ENCODE results near the gene MAP3K2. TPM values are rescaled to one million over a fixed set of nuclear protein-coding genes. Genes with fewer than 3 reads are reported as not detected.

The MAP3K2 gene
- total RNA-seq, 2 experiments from 2014 or later, result 103 to 105 TPM

DNA sequence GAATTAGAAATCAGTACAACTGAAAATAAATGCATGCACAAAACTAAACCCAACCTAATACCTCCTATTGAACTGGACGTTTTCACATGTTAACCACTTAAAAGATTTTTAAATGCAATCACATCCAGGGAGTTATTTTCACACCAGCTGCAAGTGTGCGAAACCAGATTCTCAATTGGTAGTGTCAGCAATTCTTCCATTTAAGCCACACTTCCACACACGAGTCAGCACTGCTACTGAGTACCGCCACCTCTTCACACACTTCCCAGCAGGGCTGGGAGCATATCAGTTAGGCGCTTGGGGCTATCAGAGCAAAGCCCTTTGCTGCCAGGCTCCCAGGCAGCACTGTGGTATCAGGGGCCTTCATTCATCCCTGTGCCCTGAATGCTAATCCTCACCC, 108.0 kb downstream of the MAP3K2 start:
- H3K4me1 ChIP-seq (ENCODE audit: insufficient read depth, low read length), result no peaks in the 10 kb centered on the region
- peaks cover 36% of the 10 kb centered on the region for H3K4me1 Mint-ChIP-seq (ENCODE audit: low read depth)

DNA sequence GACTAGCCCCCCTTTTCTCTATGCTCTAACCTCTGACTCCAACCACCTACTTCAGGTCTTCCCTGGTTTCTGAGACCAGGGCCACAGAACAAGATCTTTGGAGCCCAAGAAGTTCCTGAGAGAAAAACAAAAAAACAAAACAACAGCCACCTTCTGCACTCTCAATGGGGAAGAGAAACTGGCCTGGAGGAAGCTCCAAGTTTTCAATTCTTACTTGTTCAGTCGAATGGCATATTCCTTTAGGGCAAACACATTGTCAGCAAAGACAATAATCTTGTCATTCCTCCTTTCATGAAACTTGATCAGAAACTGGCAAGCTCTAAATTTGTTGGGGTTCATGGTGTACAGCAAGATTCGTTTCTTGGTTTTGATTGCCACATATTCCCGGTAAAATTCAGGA, 108.8 kb downstream of the MAP3K2 start:
- no peak for DNase-seq
- H3K4me1 Mint-ChIP-seq (ENCODE audit: low read depth), result peaks cover 31% of the 10 kb centered on the region
- no peak for ATAC-seq (ENCODE audit: poor library complexity)
- H3K27ac Mint-ChIP-seq, result no peak overlapping the region
- H3K27me3 Mint-ChIP-seq, result no peaks in the 10 kb centered on the region
- no peak overlapping the region for H3K4me3 ChIP-seq (ENCODE audit: low read length)
- H3K27ac ChIP-seq (ENCODE audit: low read depth in 1 of 2, low read length in 2 of 2), result no peak overlapping the region
- peaks cover 98% of the 10 kb centered on the region for H3K36me3 Mint-ChIP-seq (ENCODE audit: low read depth)
- no peaks in the 10 kb centered on the region for H3K9me3 ChIP-seq (ENCODE audit: control insufficient read depth in 1 of 2, insufficient read depth in 1 of 2, low read length in 2 of 2)
- H3K36me3 ChIP-seq (ENCODE audit: insufficient read depth, low read length), result peaks cover 92% of the 10 kb centered on the region
- ChIA-PET POLR2A (no interaction called here), CTCF (no interaction called here)
- H3K9me3 Mint-ChIP-seq, result no peaks in the 10 kb centered on the region
- H3K4me1 ChIP-seq (ENCODE audit: insufficient read depth, low read length), result no peaks in the 10 kb centered on the region
- H3K27me3 ChIP-seq (ENCODE audit: control insufficient read depth in 1 of 2, insufficient read depth in 2 of 2, low read length in 2 of 2), result no peaks in the 10 kb centered on the region
- TF ChIP-seq, protein P1, sequence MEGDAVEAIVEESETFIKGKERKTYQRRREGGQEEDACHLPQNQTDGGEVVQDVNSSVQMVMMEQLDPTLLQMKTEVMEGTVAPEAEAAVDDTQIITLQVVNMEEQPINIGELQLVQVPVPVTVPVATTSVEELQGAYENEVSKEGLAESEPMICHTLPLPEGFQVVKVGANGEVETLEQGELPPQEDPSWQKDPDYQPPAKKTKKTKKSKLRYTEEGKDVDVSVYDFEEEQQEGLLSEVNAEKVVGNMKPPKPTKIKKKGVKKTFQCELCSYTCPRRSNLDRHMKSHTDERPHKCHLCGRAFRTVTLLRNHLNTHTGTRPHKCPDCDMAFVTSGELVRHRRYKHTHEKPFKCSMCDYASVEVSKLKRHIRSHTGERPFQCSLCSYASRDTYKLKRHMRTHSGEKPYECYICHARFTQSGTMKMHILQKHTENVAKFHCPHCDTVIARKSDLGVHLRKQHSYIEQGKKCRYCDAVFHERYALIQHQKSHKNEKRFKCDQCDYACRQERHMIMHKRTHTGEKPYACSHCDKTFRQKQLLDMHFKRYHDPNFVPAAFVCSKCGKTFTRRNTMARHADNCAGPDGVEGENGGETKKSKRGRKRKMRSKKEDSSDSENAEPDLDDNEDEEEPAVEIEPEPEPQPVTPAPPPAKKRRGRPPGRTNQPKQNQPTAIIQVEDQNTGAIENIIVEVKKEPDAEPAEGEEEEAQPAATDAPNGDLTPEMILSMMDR (IDR thresholded peaks at IDR 0.05), result no peak
- no peak overlapping the region for H3K4me3 Mint-ChIP-seq
- intact Hi-C loops (cut with DNase I, micrococcal nuclease), result loop anchor here in 1 of 2 experiments (5.0 kb wide), 1 partner anchor 203 kb away; no protein-coding TSS in a partner anchor

More for the DNA sequence above, 108.0 kb downstream of the MAP3K2 start:
- no peak overlapping the region for H3K4me3 ChIP-seq (ENCODE audit: low read length)
- Mint-ChIP-seq H3K36me3 (ENCODE audit: low read depth) (peaks cover 100% of the 10 kb centered on the region), H3K27ac (no peak overlapping the region), H3K9me3 (no peaks in the 10 kb centered on the region), H3K4me3 (no peak overlapping the region), H3K27me3 (no peaks in the 10 kb centered on the region)
- TF ChIP-seq, protein P1 (IDR thresholded peaks at IDR 0.05), result no peak
- DNase-seq, result no peak
- CTCF ChIA-PET, result no interaction called here
- intact Hi-C loops (cut with DNase I, micrococcal nuclease), result loop anchor here in 1 of 2 experiments (5.0 kb wide), 1 partner anchor 203 kb away; no protein-coding TSS in a partner anchor
- no peaks in the 10 kb centered on the region for H3K9me3 ChIP-seq (ENCODE audit: control insufficient read depth in 1 of 2, insufficient read depth in 1 of 2, low read length in 2 of 2)
- H3K27ac ChIP-seq (ENCODE audit: low read depth in 1 of 2, low read length in 2 of 2), result no peak overlapping the region
- H3K36me3 ChIP-seq (ENCODE audit: insufficient read depth, low read length), result peaks cover 94% of the 10 kb centered on the region
- POLR2A ChIA-PET, result interaction anchor here (0.6 kb wide), 1 partner anchor 17 kb away, joined by 3 read pairs; no protein-coding TSS in a partner anchor
- H3K27me3 ChIP-seq (ENCODE audit: control insufficient read depth in 1 of 2, insufficient read depth in 2 of 2, low read length in 2 of 2), result no peaks in the 10 kb centered on the region
- no peak for ATAC-seq (ENCODE audit: poor library complexity)

DNA sequence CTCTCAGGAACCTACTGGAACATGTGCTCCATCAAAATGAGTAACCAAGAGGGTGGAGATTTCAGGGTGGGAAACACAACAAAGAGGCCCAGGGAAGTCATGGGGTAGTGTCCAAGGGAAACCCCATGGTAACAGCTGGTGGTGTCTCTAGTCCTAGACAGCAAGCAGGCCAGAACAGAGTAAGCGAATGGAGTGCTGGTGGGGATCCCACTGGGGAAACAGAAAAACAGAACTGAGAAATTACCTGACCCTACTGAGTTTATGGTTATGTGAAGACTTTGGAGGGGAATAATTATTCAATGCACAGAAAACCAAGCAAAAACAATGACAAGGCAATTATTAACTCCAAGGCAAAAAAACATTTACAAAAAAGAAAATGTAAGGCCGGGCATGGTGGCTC, 110.7 kb downstream of the MAP3K2 start:
- DNase-seq, result no peak
- ChIA-PET POLR2A (no interaction called here), CTCF (no interaction called here)
- H3K4me1 ChIP-seq (ENCODE audit: insufficient read depth, low read length), result no peaks in the 10 kb centered on the region
- Mint-ChIP-seq H3K27me3 (no peaks in the 10 kb centered on the region), H3K27ac (no peak overlapping the region), H3K4me3 (no peak overlapping the region), H3K4me1 (ENCODE audit: low read depth) (peaks cover 19% of the 10 kb centered on the region), H3K9me3 (no peaks in the 10 kb centered on the region), H3K36me3 (ENCODE audit: low read depth) (peaks cover 97% of the 10 kb centered on the region)
- no peaks in the 10 kb centered on the region for H3K9me3 ChIP-seq (ENCODE audit: control insufficient read depth in 1 of 2, insufficient read depth in 1 of 2, low read length in 2 of 2)
- no peak overlapping the region for H3K4me3 ChIP-seq (ENCODE audit: low read length)
- no peak for ATAC-seq (ENCODE audit: poor library complexity)
- TF ChIP-seq, protein P1 (IDR thresholded peaks at IDR 0.05), result no peak
- intact Hi-C loops (cut with DNase I, micrococcal nuclease), result loop anchor here in 1 of 2 experiments (5.0 kb wide), 1 partner anchor 205 kb away; no protein-coding TSS in a partner anchor
- H3K27ac ChIP-seq (ENCODE audit: low read depth in 1 of 2, low read length in 2 of 2), result no peak overlapping the region
- H3K27me3 ChIP-seq (ENCODE audit: control insufficient read depth in 1 of 2, insufficient read depth in 2 of 2, low read length in 2 of 2), result no peaks in the 10 kb centered on the region
- H3K36me3 ChIP-seq (ENCODE audit: insufficient read depth, low read length), result peaks cover 91% of the 10 kb centered on the region
